Central memory CD8-positive, alpha-beta T cell (primary cell): ENCODE results near the gene TBL1X.
"Not testable (repeated sequence)": the region's sequence is repeated elsewhere in the genome, so short reads cannot be mapped to it uniquely, and the experiment has no call there.

ENCODE experiments used
- ATAC-seq: fragments of 150-1000 bp; cut with Tn5 transposase; replicated peaks from 2 replicates; pipeline ENCODE4 v1.10.0; 2022; ENCODE audit warnings: mild to moderate bottlenecking, moderate FRiP score, moderate number of reproducible peaks; ENCODE audit not compliant: poor library complexity, severe bottlenecking; ENCODE audit errors: extremely low read depth
- DNase-seq, 2 donors: peaks; one replicate each; pipeline ENCODE4 v3.0.0; 2021; ENCODE audit warnings: low spot score in 2 of 2
- H3K27ac Mint-ChIP-seq: one replicate; pipeline ENCODE4 v1.8.0; 2022; ENCODE audit warnings: low read depth, mild to moderate bottlenecking, moderate library complexity, mixed read lengths
- H3K27me3 Mint-ChIP-seq: one replicate; pipeline ENCODE4 v1.8.0; 2022; ENCODE audit warnings: mixed read lengths
- H3K36me3 Mint-ChIP-seq: one replicate; pipeline ENCODE4 v1.8.0; 2022; ENCODE audit warnings: mild to moderate bottlenecking, moderate library complexity, mixed read lengths; ENCODE audit not compliant: insufficient read depth
- H3K4me1 Mint-ChIP-seq: one replicate; pipeline ENCODE4 v1.8.0; 2022; ENCODE audit warnings: mixed read lengths
- H3K4me3 Mint-ChIP-seq: one replicate; pipeline ENCODE4 v1.8.0; 2022; ENCODE audit warnings: mild to moderate bottlenecking, moderate library complexity, mixed read lengths
- H3K9me3 Mint-ChIP-seq: one replicate; pipeline ENCODE4 v1.8.0; 2022; ENCODE audit warnings: mixed read lengths

The TBL1X gene

GRCh38 chrX:9464435-9465371 is at the start of gene TBL1X:
Gene TBL1X, plus strand, starts transcription at chrX:9465058. Its CDS starts 188,529 bp downstream, at chrX:9653587.
- Mint-ChIP-seq H3K4me3 (peak within 1 kb of the TSS; percentile 78), H3K9me3 (no peaks in the 10 kb centered on the region), H3K36me3 (peaks cover 11% of the 10 kb centered on the region), H3K4me1 (peaks cover 35% of the 10 kb centered on the region), H3K27ac (peak within 1 kb of the TSS; percentile 84), H3K27me3 (no peaks in the 10 kb centered on the region)
- no peak for DNase-seq
- peak; percentile 11 for ATAC-seq

- no peak overlapping the region for H3K4me3 Mint-ChIP-seq
These were observed 48.1 kb upstream of the TBL1X start for GRCh38 chrX:9416562-9417348.

GRCh38 chrX:9418262-9418661 is 46.6 kb upstream of the TBL1X start:
- no peak for DNase-seq
- H3K9me3 Mint-ChIP-seq = no peaks in the 10 kb centered on the region
- no peak overlapping the region for H3K4me3 Mint-ChIP-seq
- no peaks in the 10 kb centered on the region for H3K4me1 Mint-ChIP-seq
- H3K36me3 Mint-ChIP-seq = no peaks in the 10 kb centered on the region
- no peak for ATAC-seq
- H3K27me3 Mint-ChIP-seq = no peaks in the 10 kb centered on the region
- no peak overlapping the region for H3K27ac Mint-ChIP-seq

More at GRCh38 chrX:9416562-9417348, 48.1 kb upstream of the TBL1X start:
- H3K27me3 Mint-ChIP-seq = no peaks in the 10 kb centered on the region
- DNase-seq (no peak), ATAC-seq (no peak)
- no peaks in the 10 kb centered on the region for H3K9me3 Mint-ChIP-seq
- H3K36me3 Mint-ChIP-seq = no peaks in the 10 kb centered on the region
- no peaks in the 10 kb centered on the region for H3K4me1 Mint-ChIP-seq
- H3K27ac Mint-ChIP-seq = peak overlapping the region; percentile 59

DNA sequence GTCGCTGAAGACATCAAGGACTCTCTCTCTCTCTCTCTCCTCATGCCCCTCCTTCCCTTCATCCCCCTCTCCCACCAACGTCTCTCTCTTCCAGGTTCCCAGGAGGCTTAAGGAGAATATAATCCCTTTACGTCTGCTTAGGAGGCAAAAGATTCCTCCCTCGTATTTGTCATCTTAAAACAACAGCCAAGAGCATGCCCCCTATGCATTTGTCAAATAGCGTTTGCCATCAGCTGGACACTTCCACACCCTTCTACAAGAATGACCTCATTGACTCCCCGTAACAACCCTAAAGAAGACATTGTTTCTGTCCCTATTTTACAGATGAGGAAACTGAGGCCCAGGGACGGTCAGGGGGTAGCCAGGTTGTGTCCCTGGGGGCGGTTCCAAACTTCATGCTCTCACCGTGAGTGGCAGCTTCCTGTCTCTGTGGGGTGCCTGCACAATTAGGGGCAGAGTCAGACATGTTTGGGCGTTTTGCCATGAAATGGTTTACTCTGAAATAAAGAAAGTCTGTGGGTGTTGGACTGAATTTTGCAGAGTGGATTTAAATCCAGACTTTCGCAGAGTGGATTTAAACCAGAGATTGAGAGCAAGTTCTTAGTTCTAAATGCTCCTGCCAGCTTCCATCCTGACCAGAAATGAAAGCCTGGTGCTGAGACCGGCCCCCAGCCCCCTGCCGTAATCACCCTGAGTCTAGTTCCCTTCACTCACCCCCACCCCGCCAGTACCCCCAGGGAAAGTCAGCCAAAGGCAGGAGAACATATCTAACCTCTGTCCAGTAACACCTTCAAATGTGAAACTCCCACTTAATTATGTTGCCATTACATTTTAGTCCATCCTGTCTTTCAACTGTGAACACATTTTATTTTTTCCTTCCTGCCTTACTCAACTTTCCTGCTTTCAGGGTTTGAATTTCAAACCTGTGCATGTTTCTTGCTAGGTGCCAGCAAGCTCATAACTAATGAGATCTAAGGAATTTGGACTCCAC is 44.3 kb upstream of the TBL1X start:
- H3K36me3 Mint-ChIP-seq = no peaks in the 10 kb centered on the region
- H3K27me3 Mint-ChIP-seq = no peaks in the 10 kb centered on the region
- no peaks in the 10 kb centered on the region for H3K9me3 Mint-ChIP-seq
- H3K27ac Mint-ChIP-seq = no peak overlapping the region
- no peak overlapping the region for H3K4me3 Mint-ChIP-seq
- no peaks in the 10 kb centered on the region for H3K4me1 Mint-ChIP-seq
- DNase-seq = no peak
- ATAC-seq = no peak

- H3K4me1 Mint-ChIP-seq = peaks cover 7% of the 10 kb centered on the region
- H3K4me3 Mint-ChIP-seq = no peak overlapping the region
- H3K27me3 Mint-ChIP-seq = no peaks in the 10 kb centered on the region
- DNase-seq (no peak), ATAC-seq (no peak)
- H3K36me3 Mint-ChIP-seq = no peaks in the 10 kb centered on the region
- no peak overlapping the region for H3K27ac Mint-ChIP-seq
- no peaks in the 10 kb centered on the region for H3K9me3 Mint-ChIP-seq
These were observed 35.1 kb upstream of the TBL1X start for GRCh38 chrX:9429767-9430166.

GRCh38 chrX:9430346-9430921 is 34.4 kb upstream of the TBL1X start:
- DNase-seq (no peak), ATAC-seq (no peak)
- H3K4me1 Mint-ChIP-seq = peaks cover 7% of the 10 kb centered on the region
- no peaks in the 10 kb centered on the region for H3K36me3 Mint-ChIP-seq
- H3K9me3 Mint-ChIP-seq = no peaks in the 10 kb centered on the region
- no peak overlapping the region for H3K4me3 Mint-ChIP-seq
- H3K27me3 Mint-ChIP-seq = no peaks in the 10 kb centered on the region
- no peak overlapping the region for H3K27ac Mint-ChIP-seq

DNA sequence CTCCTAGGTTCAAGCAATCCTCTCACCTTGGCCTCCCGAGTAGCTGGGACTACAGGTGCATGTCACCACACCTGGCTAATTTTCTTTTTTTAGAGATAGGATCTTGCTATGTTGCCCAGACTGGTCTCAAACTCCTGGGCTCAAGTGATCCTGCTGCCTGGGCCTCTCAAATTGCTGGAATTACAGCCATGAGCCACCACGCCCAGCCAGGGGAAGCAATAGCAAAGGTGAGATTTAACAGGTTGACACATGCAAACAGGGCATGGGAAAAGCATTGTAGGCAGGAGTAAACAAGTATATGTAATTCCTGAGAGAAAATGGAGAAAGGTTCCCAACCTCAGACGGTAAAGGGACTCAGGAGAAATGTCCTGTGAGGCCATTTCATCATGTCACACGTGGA is 33.6 kb upstream of the TBL1X start:
- DNase-seq (no peak), ATAC-seq (no peak)
- Mint-ChIP-seq H3K4me1 (peaks cover 7% of the 10 kb centered on the region), H3K36me3 (no peaks in the 10 kb centered on the region), H3K27me3 (no peaks in the 10 kb centered on the region), H3K27ac (no peak overlapping the region), H3K9me3 (no peaks in the 10 kb centered on the region), H3K4me3 (no peak overlapping the region)

GRCh38 chrX:9433596-9433995 is 31.3 kb upstream of the TBL1X start:
- Mint-ChIP-seq H3K4me3 (no peak overlapping the region), H3K27me3 (no peaks in the 10 kb centered on the region)
- no peak for ATAC-seq

DNA sequence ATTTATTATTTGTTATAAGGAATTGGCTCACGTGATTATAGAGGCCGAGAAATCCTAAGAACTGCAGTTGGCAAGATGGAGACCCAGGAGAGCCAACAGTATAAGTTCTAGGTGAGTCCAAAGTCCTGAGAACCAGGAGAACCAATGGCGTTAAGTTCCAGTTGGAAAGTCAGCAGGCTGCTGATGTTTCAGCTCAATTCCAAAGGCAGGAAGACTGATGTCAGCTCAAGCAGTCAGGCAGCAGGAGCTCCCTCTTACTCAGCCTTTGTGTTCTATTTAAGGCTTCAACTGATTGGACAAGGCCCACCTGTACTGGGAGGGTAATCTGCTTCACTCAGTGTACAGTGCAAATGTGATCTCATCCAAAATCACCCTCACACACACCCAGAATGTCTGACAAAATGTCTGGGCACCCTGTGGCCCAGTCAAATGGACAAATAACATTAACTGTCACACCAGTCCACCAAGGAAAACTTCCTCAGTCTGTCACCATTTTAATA is 30.8 kb upstream of the TBL1X start:
- H3K36me3 Mint-ChIP-seq = no peaks in the 10 kb centered on the region
- no peaks in the 10 kb centered on the region for H3K27me3 Mint-ChIP-seq
- no peak overlapping the region for H3K27ac Mint-ChIP-seq
- H3K9me3 Mint-ChIP-seq = no peaks in the 10 kb centered on the region
- H3K4me1 Mint-ChIP-seq = peaks cover 7% of the 10 kb centered on the region
- no peak overlapping the region for H3K4me3 Mint-ChIP-seq
- DNase-seq (no peak), ATAC-seq (no peak)

More at GRCh38 chrX:9433596-9433995, 31.3 kb upstream of the TBL1X start:
- H3K4me1 Mint-ChIP-seq = peaks cover 7% of the 10 kb centered on the region
- no peaks in the 10 kb centered on the region for H3K9me3 Mint-ChIP-seq
- H3K27ac Mint-ChIP-seq = no peak overlapping the region
- no peak for DNase-seq
- no peaks in the 10 kb centered on the region for H3K36me3 Mint-ChIP-seq

- not testable (repeated sequence) for H3K9me3 Mint-ChIP-seq, DNase-seq, H3K36me3 Mint-ChIP-seq, H3K27me3 Mint-ChIP-seq, H3K4me3 Mint-ChIP-seq, ATAC-seq, H3K4me1 Mint-ChIP-seq, H3K27ac Mint-ChIP-seq
These were observed 29.8 kb upstream of the TBL1X start for GRCh38 chrX:9435086-9435485.

- Mint-ChIP-seq H3K4me3 (no peak overlapping the region), H3K27ac (no peak overlapping the region), H3K27me3 (no peaks in the 10 kb centered on the region), H3K36me3 (no peaks in the 10 kb centered on the region), H3K9me3 (no peaks in the 10 kb centered on the region), H3K4me1 (peaks cover 7% of the 10 kb centered on the region)
- ATAC-seq = no peak
- DNase-seq = no peak
These were observed 28.0 kb upstream of the TBL1X start for GRCh38 chrX:9436812-9437211.
